Right kidney (tissue), 1 donor: ENCODE measurements around the gene TRIM24.
A peak's percentile ranks its signal among the peaks of the same experiment; 100 is the strongest.

Experiments used
- DNase-seq: peaks from one replicate; pipeline ENCODE4 v3.0.0-alpha.2; 2016

TRIM24 gene

DNA sequence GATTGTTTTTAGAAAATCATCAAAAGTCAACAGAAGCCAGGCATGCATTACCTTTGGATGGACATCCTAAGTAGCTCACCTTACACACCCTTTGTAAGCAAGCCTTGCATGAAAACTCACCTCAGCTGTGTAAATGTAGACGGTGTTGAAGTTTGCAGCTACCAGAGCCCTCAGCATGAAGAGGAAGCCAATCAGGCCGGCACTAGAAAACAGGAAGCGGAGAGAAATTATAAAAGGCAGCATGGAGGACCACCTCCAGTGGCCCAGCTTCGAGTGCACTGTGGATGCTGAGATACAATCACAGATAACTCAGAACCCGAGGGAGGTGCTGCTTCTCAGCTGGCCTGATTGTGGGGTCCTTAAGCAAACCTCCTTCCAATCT, 165.8 kb downstream of the TRIM24 start:
- DNase-seq, result peak; percentile 11

DNA sequence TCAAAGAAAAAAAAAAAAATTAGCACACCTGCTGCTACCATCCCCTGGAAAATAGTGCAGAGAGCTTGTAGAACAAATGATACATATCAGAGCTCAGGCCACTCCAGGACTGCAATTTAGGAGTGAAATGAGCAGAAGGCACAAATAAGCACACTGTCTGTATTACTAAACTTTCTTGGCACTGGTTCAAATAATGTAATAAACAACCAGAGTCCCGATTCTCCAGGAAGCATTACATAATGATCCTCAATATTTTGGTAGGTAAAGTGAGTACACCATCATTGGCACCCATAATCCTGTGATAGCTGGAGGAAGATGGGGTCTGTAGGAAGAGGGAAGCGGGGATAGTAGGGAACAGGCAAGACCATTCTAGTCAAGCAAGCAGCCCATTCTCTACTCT, 166.8 kb downstream of the TRIM24 start:
- no peak for DNase-seq

GRCh38 chr7:138627361-138627760, 167.3 kb downstream of the TRIM24 start:
- no peak for DNase-seq

DNA sequence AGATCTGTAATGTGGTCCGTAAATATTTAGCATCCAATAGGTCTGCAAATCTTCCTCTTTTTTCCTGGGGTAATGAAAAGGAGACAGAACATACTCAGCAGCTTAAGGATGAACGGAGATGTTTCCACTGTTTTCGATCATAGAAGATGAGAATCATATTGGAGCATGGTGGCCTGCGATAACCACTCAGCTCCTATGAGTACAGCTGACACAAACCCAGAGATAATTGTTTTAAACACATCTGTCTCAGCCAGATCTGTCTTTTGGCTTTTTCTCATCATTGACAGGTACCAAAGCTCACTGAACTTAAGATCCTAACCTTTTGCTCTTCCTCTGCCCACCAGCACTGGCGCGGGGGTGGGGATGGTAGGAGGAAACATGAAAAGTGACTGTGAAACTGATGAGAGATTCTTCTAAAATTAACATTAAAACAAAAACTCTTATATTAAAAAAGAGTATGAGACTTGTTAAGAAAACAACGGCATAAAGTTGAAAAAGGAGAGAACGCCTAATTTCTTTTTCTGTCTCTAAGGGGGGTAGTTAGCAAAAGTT, 170.1 kb downstream of the TRIM24 start:
- no peak for DNase-seq

DNA sequence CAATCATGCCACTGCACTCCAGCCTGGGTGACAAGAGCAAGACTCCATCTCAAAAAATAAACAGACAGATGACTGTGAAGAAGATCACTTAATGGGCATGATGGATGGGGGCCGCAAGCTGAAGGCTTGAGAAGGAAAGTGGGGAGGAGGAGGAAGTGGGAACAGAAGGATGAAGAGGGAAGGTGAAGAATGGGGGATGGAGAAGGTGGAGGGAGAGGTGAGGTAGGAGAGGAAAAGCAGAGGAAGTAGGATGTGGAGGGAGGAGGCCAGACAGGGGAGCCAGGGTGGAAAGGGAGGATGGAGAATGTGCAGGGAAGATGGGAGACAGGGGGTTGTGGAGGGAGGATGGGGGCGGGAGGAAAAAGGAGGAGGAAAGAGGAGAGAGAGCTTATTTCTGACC, 172.3 kb downstream of the TRIM24 start:
- no peak for DNase-seq

GRCh38 chr7:138632826-138633602, 173.0 kb downstream of the TRIM24 start:
- no peak for DNase-seq
